PC-3 (cell line): ENCODE data around the gene LHX4. TPM values are rescaled to one million over a fixed set of nuclear protein-coding genes. Genes with fewer than 3 reads are reported as not detected.

Experiments
- ATAC-seq: fragments of 200-7000 bp; cut with Tn5 transposase; 2 replicates; pipeline ENCODE4 v1.9.1; 2020; ENCODE audit warnings: mild to moderate bottlenecking, moderate library complexity
- BruUV-seq: library from RNA; stranded (reverse); fragments of 400-500 nt; replicated peaks from 2 replicates; lab custom pipeline; 2021; lab: Mats Ljungman, UMichigan
- CTCF ChIA-PET: fragments of 300-600 bp; sonication (Branson Sonifier 250); formaldehyde crosslinking; loops from one replicate; lab custom pipeline; 2022; ENCODE audit warnings: antibody characterized with exemption; lab: Charles Lee
- POLR2A ChIA-PET: fragments of 300-600 bp; sonication (Branson Sonifier 250); formaldehyde crosslinking; loops from one replicate; lab custom pipeline; 2022; ENCODE audit warnings: antibody characterized with exemption; ENCODE audit not compliant: unreplicated experiment; lab: Charles Lee
- DNase-seq: peaks from one replicate; pipeline ENCODE4 v3.0.0-alpha.2; 2015
- H2AFZ ChIP-seq: fragments of 300-600 bp; sonication (generic); 2 replicates; pipeline ENCODE4 v1.6.0; 2016; ENCODE audit warnings: antibody characterized with exemption, low read length
- H3F3A ChIP-seq: fragments of 300-600 bp; sonication (generic); one replicate; pipeline ENCODE4 v1.6.0; 2017; ENCODE audit warnings: antibody characterized with exemption, low read length, control low read depth, mild to moderate bottlenecking; ENCODE audit not compliant: unreplicated experiment
- H3K27ac ChIP-seq: fragments of 300-600 bp; sonication (generic); 2 replicates; pipeline ENCODE4 v1.5.1; 2016; ENCODE audit warnings: mild to moderate bottlenecking, low read length
- H3K27me3 ChIP-seq: fragments of 300-600 bp; sonication (generic); 2 replicates; pipeline ENCODE4 v1.6.1; 2016; ENCODE audit warnings: low read length, mixed read lengths
- H3K36me3 ChIP-seq: fragments of 300-600 bp; sonication (generic); 2 replicates; pipeline ENCODE4 v1.6.1; 2016; ENCODE audit warnings: low read depth, mixed run types, low read length, mixed read lengths
- H3K4me1 ChIP-seq: fragments of 300-600 bp; sonication (generic); 2 replicates; pipeline ENCODE4 v1.5.1; 2016; ENCODE audit warnings: low read length; ENCODE audit not compliant: insufficient read depth
- H3K4me2 ChIP-seq: fragments of 300-600 bp; sonication (generic); 2 replicates; pipeline ENCODE4 v1.6.0; 2016; ENCODE audit warnings: low read length
- H3K4me3 ChIP-seq: fragments of 300-600 bp; sonication (generic); 2 replicates; pipeline ENCODE4 v1.5.1; 2016; ENCODE audit warnings: mild to moderate bottlenecking, low read length, mixed read lengths
- H3K79me2 ChIP-seq: fragments of 300-600 bp; sonication (generic); 2 replicates; pipeline ENCODE4 v1.6.1; 2017; ENCODE audit warnings: low read length, mixed read lengths
- H3K9ac ChIP-seq: fragments of 300-600 bp; sonication (generic); 2 replicates; pipeline ENCODE4 v1.6.0; 2016; ENCODE audit warnings: mild to moderate bottlenecking, low read length
- H3K9me2 ChIP-seq: fragments of 300-600 bp; sonication (generic); replicated peaks from 2 replicates; pipeline ENCODE4 v1.6.1; 2016; ENCODE audit warnings: mixed run types, low read length, mixed read lengths
- H3K9me3 ChIP-seq: fragments of 300-600 bp; sonication (generic); 2 replicates; pipeline ENCODE4 v1.6.1; 2016; ENCODE audit warnings: low read length, mixed read lengths
- H4K20me1 ChIP-seq: fragments of 300-600 bp; sonication (generic); 2 replicates; pipeline ENCODE4 v1.6.1; 2016; ENCODE audit warnings: low read length, mixed read lengths
- CTCF ChIP-seq: fragments of 300-600 bp; sonication (generic); conservative IDR thresholded peaks from 2 replicates; pipeline ENCODE4 v1.5.1; 2017; ENCODE audit warnings: antibody characterized with exemption, low read depth, mild to moderate bottlenecking, low read length
- EZH2 ChIP-seq: fragments of 300-600 bp; sonication (generic); IDR thresholded peaks from one replicate; pipeline ENCODE4 v1.6.1; 2017; ENCODE audit warnings: antibody characterized with exemption, mild to moderate bottlenecking, low read length; ENCODE audit not compliant: unreplicated experiment
- EZH2phosphoT487 ChIP-seq: fragments of 300-600 bp; sonication (generic); IDR thresholded peaks from 2 replicates; pipeline ENCODE4 v1.6.1; 2018; ENCODE audit warnings: mild to moderate bottlenecking, antibody characterized with exemption, low read length, borderline replicate concordance
- intact Hi-C: fragments of 100-400 bp; cut with micrococcal nuclease; formaldehyde crosslinking; loops from 2 replicates; pipeline ENCODE4 v1.9.0; 2023
- total RNA-seq: library from RNA; depleted of rRNA; stranded (reverse); fragments of >200 nt; gene quantifications from 2 replicates; pipeline ENCODE4 v1.2.3, GENCODE V29; 2014

LHX4 gene
- total RNA-seq, 1 experiment from 2014 or later, result 0.04 TPM

GRCh38 chr1:180278194-180278515, 48.1 kb downstream of the LHX4 start:
- intact Hi-C loops, result loop anchor here (5.0 kb wide), 1 partner anchor 89 kb away; no protein-coding TSS in a partner anchor
- H3K36me3 ChIP-seq, result no peaks in the 10 kb centered on the region
- no peak overlapping the region for H2AFZ ChIP-seq
- CTCF ChIA-PET, result no interaction called here
- no peaks in the 10 kb centered on the region for H3K4me1 ChIP-seq
- no peak overlapping the region for H3K4me3 ChIP-seq
- H3K9me2 ChIP-seq, result no peaks in the 10 kb centered on the region
- TF ChIP-seq EZH2phosphoT487, result no peak
- no peak for TF ChIP-seq EZH2
- TF ChIP-seq CTCF, result no peak
- POLR2A ChIA-PET, result no interaction called here
- no peak overlapping the region for H3K9ac ChIP-seq
- H3K79me2 ChIP-seq, result no peaks in the 10 kb centered on the region
- no peaks in the 10 kb centered on the region for H3K9me3 ChIP-seq
- no peaks in the 10 kb centered on the region for H4K20me1 ChIP-seq
- no peaks in the 10 kb centered on the region for H3K27me3 ChIP-seq
- ATAC-seq (no peak), DNase-seq (no peak)
- H3K4me2 ChIP-seq, result no peak overlapping the region
- H3K27ac ChIP-seq, result peak overlapping the region; percentile 43
- BruUV-seq, result no TSS peak
- no peaks in the 10 kb centered on the region for H3F3A ChIP-seq

GRCh38 chr1:180278596-180279395, 48.7 kb downstream of the LHX4 start:
- Histone ChIP-seq H3K9ac (no peak overlapping the region), H3K79me2 (no peaks in the 10 kb centered on the region), H3K9me2 (no peaks in the 10 kb centered on the region), H2AFZ (no peak overlapping the region), H3K36me3 (no peaks in the 10 kb centered on the region), H3K27me3 (no peaks in the 10 kb centered on the region), H3K4me1 (no peaks in the 10 kb centered on the region), H3K9me3 (no peaks in the 10 kb centered on the region), H3F3A (no peaks in the 10 kb centered on the region), H3K4me3 (no peak overlapping the region), H3K4me2 (no peak overlapping the region), H4K20me1 (no peaks in the 10 kb centered on the region), H3K27ac (peak overlapping the region; percentile 43)
- no TSS peak for BruUV-seq
- peak; percentile 86 for ATAC-seq
- intact Hi-C loops, result loop anchor here (5.0 kb wide), 1 partner anchor 89 kb away; no protein-coding TSS in a partner anchor
- peak; percentile 23 for DNase-seq
- ChIA-PET POLR2A (interaction anchor here (0.6 kb wide), 3 partner anchors 19 to 105 kb away, joined by 4 to 7 read pairs (median 4); no protein-coding TSS in a partner anchor), CTCF (no interaction called here)
- TF ChIP-seq EZH2phosphoT487, result no peak

GRCh38 chr1:180279651-180280050, 49.6 kb downstream of the LHX4 start:
- no peak overlapping the region for H3K9ac ChIP-seq
- intact Hi-C loops, result loop anchor here (5.0 kb wide), 1 partner anchor 88 kb away; no protein-coding TSS in a partner anchor
- no peaks in the 10 kb centered on the region for H3K27me3 ChIP-seq
- no peaks in the 10 kb centered on the region for H4K20me1 ChIP-seq
- ChIA-PET POLR2A (no interaction called here), CTCF (no interaction called here)
- H3K27ac ChIP-seq, result 0 out of 2 replicates have a peak overlapping the region, but pooled peaks have one; percentile 23
- no peaks in the 10 kb centered on the region for H3K4me1 ChIP-seq
- no peak overlapping the region for H3K4me3 ChIP-seq
- ATAC-seq (no peak), DNase-seq (no peak)
- no peak overlapping the region for H2AFZ ChIP-seq
- no peaks in the 10 kb centered on the region for H3F3A ChIP-seq
- BruUV-seq, result no TSS peak
- no peak overlapping the region for H3K4me2 ChIP-seq
- no peaks in the 10 kb centered on the region for H3K9me3 ChIP-seq
- H3K9me2 ChIP-seq, result no peaks in the 10 kb centered on the region
- H3K79me2 ChIP-seq, result no peaks in the 10 kb centered on the region
- TF ChIP-seq EZH2phosphoT487, result no peak
- H3K36me3 ChIP-seq, result no peaks in the 10 kb centered on the region
